Stimulated activated CD8-positive, alpha-beta memory T cell treated with anti-CD3 and anti-CD28 coated beads, Interleukin-7, amount 100 ng/mL, for 48 hours (primary cell): ENCODE measurements around the gene BANF2.
"Not testable (repeated sequence)": the region's sequence is repeated elsewhere in the genome, so short reads cannot be mapped to it uniquely, and the experiment has no call there.

Source experiments
- DNase-seq, 2 donors: peaks; one replicate each; pipeline ENCODE4 v3.0.0-alpha.2; 2020; ENCODE audit warnings: low read depth in 1 of 2; ENCODE audit errors: extremely low read depth in 1 of 2

BANF2 gene

DNA sequence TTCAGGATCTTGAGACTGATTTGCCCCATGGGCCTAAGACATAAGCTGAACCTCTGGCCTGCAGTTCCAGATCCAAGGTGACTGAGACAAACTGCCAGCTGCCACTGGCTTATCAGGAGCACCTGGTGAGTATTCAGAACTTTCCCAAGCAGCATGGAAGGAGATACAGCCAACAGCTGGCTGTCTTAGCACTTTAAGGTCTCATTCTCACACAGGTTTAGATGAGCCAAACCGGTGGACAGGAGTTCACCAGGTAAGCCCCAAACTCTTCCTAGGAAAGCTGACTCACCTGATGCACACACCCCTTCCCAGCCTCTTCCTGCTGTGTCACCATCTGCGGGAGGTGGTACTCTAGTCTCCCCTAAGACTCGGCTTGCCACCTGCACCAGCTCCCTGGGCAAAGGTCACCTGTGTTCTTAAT, at the start of gene BANF2:
Gene BANF2 (plus strand): TSS at position 36 of the 421 bp plus-strand sequence. CDS start 25,060 bp downstream, outside the sequence.
- no peak for DNase-seq

DNA sequence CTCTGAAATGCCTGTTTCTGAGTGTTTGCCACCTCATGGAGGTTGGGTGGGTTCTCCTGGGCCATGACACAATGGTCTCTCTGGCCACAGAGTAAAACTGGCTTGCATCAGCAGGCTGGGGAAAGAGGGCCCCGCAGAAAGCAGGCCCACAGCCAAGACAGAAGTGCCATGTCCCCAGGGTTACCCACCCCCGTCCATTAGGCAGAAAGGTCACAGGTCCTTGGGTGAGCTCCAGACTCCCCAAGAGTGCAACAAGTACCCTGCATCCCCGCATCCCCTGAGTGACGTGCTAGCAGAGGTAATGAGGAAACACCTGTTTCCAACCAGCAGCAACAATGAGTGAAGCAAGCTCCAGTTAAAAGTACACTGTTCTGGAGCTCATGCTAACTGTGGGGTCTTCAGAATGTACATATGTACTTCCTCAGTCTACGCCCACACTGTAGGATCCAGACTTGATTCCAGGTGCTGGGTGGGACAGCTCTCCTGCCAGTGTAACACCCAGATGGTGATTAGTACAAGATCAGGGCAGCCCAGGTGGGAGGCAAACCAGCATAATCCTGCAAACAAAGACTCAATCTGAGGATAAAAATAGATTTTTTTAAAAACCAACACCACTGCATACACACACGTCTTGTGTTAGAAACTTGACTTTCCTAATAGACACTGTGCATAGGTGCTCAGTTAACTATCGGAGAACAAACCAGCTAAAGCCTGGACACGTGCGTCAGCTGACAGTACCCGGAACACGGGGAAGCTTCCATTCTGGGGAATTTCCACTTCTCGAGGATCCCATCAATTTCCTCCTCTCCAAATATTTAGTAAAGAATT, 49.3 kb upstream of the BANF2 start:
- no peak for DNase-seq

DNA sequence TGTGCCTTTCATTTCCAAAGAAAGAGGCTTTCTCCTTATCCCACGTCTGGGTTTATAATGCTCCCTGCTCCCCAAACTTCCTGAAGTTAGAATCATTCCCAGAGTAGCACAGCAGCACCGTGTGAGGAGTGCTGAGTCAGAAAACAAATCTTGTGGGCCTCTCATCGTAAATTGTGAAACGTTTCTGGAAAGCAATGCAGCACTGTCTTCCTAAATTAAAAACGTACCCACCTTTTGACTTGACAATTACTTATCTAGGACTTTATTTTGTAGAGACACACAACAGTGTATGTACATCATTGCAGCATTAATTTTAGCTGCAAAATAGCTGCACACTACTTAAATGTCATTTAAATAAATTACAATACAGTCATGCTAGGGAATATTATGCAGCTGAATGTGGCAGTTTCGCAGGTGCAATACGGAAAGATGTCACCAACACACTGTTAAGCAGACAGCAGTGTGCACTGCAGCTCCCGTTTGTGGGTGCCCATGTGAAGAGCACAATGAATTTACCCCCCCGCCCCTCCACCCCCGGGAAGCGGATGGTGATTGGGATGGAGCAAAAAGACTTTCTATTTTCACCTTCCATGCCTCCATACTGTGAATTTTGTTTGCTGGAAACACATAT, 48.5 kb upstream of the BANF2 start:
- DNase-seq: no peak

DNA sequence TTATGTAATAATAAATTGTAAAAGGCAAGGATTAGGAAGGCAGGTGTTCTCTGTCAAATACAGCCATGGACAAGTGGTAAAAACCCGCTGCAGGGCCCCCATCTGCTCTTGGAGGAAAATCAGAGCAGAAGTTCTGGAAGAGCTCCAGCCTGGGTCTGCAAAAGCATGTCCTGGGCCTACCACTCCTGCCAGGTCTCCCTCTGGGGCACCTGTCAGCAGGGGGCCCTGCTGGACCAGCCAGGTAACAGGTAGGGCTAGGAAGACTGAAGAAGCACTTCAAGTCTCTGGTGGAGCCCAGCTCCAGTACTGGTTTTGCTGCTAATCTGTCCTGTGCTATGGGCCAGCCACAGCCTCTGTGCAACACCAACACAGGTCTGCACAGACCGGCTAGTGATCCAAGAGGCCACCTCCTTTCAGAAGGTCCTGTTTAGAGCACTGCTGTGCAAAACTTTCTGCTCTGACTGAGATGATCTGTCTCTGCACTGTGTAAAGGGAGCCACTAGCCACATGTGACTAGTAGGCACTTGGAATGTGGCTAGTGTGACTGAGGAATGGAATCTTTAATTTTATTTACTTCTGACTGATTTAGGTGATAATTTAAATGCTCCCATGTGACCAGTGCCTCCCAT, 47.9 kb upstream of the BANF2 start:
- no peak for DNase-seq

DNA sequence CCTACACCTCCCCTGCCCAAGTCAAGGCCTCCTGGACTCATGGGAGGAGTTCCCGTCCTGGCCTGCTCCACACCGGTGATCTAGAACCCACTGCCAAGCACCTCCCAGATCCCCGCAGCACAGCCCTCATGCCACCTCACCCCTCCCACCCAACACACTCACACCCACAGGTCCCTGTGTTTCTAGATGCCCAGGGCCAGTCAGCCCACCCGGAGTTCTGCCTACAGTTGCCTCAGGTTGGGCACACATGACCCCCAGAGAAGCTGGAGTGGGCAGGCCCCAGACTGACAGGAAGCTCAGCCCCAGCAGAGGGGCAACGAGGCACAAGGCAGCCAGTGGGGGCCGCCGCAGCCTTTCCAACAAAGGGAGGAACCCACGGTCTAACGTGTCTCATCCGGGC, 47.4 kb upstream of the BANF2 start:
- no peak for DNase-seq

DNA sequence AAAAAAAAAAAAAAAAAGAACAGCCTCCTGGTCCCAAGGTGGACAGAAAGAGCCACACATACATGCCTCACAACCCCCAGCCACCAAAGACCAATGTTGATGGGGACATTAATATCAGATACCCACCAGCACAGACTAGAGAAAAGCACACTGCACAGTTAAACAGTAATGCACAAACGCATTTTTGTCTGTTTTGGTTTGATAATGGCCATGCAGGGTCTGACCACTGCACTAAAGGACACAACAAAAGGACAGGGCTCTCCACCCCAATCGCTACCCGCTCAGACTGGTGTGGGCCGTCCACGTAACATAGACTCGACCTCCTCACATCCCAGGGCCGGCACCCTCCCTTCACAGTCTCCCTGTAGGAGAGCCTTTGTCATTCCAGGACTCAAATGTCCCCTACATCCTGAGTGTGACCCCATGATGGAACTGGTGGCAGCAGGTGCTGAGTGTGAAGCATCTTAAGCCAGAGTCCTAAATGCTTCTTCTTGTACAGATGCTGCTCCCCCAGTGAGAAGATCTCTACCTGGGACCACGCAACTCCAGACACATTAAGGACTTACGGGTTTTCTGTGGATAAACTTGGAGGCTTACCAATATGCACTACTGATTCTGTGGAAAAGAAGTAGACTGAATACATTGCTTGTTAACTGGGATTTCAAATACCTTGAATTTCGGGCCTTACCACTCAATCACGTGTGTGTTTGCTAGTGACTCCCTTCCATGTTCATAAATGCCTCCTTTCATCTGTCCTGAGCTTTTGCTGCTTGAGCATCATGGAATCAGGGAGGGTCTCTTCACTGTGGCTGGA, 45.7 kb upstream of the BANF2 start:
- no peak for DNase-seq

DNA sequence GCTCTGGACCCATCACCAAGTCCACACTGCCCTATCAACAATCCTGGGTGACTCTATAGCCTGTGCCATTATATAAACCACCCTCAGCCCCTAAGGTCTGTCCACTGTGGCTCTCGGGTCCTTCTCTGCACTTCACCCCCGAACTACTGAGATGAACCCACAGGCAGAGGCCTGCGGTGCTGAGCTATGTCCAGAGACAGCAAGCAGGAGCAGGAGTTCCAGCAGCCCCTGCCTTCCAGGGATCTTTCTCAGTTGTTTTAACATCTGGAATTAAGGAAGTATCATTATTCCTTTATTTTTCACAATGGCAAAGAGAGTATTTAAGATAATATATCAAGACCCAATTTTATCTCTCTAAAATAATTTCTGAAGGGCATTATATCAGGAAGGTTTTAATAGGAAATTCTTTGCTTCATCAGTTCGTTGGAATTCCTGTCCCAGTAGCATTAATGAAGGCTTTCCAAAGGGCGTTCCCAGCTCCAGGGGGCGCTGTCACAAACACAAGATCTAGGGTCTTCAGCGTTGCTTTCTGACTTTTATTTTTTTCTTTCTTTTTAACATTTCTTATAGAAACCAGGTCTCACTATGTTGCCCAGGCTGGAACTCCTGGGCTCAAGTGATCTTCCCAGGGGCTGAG, 45.0 kb upstream of the BANF2 start:
- DNase-seq: no peak

DNA sequence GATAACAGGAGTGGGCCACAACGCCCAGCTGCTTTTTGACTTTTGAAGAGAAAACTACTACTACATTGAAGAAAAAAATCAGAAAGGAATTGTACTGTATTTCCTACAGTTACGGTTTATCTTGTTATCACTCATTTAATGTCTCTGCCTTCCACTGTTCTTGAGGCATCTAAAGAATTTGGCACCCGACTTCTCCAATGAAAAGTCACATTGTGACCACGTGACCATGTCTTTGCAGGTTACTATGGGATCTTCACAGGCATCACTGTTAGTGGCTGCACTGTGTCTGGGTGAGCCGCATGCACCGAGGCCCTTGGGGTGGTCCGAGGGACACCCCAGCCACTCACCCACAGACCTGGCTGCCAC, 44.5 kb upstream of the BANF2 start:
- no peak for DNase-seq

DNA sequence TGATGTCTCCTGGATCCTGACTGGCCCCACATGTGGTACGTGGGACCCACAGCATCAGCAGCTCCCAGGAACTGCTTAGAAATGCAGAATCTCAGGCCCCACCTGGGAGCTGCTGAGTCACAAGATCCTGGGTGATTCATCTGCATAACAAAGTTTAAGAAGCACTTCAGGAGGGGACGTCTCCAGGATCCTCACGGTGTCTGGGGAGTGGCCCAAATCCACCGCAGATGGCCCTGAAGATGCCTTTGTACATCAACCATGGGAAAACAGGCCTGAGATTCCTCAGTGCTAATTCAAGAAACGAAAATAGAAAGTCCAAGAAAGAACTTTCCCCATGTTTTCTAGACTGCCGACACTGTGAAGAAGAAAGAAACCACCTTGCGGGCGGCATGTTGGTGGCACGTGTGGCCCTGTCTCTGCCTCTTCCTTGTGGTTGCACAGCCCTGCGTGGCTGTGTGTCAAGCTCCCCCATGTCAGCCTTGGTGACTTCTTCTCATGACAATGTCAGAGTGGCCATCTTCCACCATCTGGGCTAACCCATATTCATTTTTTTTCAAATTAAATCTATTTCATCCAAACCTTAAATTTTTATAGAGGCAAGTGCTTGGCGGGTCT, 43.8 kb upstream of the BANF2 start:
- no peak for DNase-seq

DNA sequence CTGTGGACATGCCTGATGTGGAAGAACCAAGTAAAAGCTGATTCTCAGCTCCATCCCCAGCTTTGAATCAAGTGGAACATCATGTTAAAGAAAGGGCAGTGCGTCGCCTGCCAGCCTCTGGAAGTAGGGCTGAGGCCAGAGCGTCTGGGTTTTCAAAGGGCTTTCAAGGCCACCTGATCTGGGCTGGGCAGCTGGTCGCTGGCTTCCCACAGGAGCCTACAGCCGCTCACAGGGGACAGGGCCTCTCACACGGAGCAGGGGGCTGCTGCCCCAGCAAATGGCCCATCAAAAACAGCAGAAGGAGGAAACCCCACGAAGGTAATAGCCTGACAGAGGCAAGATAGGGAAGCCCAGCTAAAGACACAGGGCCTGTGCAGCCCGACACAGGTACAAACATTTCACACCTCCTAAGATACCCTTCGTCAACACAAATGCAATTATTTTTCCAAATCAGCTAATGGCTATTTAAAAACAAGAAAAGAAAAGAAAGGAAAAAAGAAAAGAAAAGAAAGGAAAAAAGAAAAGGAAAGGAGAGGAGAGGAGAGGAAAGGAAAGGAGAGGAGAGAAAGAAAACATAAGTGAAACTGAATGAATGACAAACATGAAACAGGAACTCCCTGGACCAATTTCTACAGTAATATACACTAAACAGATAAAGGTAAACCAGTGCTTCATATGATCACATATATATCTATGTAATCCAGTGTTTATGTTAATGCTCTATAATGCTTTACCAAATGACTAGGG, 42.5 kb upstream of the BANF2 start:
- no peak for DNase-seq

DNA sequence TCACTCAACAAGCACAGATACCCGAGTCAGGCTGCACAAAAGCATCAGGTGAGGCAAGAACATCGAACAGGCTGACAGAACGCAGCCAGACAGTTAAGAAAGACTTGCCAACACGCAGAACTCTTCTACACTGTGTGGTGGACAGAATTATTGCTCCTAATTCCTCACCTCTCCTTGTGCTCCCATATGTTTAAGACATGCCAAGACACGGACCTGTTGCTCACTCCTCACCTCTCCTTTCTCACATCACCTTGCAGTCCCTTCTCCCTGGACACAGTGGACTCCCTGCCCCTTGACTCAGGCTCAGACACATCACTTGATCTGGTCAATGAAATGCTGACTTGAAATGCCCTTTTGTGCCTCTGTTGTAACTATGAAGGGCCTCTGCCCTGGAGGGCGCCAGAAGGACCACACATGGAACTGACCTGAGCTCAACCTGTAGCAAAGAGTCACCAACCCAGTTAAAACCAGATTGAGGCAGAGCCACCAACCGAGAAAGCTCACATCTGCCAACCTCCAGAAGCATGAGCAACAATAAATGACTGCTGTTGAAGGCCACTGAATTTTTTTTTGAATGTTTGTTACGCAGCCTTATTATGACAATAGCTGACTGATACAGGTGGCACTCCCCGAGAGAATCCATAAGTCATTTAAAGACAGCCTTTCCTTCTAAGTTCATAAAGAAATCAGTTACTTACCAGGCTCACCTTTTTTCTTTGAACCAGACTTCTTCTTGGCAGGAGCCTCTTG, 41.7 kb upstream of the BANF2 start:
- DNase-seq: no peak

DNA sequence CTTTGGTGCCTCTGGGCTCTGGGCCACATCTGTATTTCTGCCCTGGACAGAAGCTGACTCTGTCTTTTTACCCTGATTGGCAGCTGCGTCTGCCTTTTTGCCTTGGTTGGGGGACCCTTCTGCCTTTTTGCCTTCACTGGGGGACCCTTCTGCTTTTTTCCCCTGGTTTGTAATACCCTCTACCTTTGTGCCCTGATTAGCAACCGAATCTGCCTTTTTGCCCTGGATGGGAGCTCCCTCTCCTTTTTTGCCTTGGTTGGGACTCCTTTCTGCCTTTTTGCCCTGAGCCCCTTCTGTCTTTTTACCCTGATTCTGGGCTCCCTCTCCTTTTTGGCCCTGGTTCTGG, 41.1 kb upstream of the BANF2 start:
- DNase-seq: no peak

DNA sequence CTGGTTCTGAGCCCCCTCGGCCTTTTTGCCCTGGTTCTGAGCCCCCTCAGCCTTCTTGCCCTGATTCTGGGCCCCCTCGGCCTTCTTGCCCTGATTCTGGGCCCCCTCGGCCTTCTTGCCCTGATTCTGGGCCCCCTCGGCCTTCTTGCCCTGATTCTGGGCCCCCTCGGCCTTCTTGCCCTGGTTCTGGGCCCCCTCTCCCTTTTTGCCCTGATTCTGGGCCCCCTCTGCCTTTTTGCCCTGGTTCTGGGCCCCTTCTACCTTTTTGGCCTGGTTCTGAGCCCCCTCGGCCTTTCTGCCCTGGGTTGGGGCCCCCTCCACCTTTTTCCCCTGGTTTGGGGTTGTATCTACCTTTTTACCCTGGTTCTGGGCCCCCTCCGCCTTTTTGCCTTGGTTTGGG, 40.4 kb upstream of the BANF2 start:
- not testable (repeated sequence) for DNase-seq

DNA sequence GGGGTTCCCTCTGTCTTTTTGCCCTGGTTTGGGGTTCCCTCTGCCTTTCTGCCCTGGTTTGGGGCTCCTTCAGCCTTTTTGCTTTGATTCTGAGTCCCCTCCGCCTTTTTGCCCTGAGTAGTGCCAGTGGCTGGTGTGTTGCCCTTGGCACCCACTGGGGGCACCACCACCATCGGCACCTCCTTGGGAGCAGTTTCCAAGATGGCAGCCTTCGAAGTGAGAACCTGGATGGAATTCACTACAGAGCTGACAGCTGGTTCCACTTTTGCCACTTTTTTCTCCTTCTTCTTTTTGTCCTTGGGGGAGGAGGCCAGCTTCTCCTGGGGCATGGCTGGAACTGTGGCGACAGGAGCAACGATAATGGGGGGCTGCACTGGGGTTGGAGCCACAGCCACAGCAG, 40.0 kb upstream of the BANF2 start:
- no peak for DNase-seq

DNA sequence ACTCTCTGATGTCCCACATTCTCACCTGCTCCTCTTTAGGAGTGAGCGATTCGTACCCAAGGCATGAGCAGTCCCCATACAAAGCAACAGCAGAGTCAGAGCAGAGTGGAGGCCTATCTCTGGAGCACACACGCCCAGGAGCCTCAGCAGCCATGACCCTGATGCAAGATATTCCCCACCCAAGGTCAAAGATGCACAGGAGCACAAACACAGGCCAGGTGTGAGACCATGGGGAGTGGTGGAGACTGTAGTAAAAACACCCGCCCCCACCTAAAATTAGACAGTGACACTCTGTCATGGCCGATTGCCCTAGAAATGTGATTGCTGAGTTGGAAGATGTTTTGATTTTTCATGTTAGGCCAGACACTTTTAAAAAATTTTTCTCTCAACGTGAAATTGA, 39.1 kb upstream of the BANF2 start:
- DNase-seq: no peak

DNA sequence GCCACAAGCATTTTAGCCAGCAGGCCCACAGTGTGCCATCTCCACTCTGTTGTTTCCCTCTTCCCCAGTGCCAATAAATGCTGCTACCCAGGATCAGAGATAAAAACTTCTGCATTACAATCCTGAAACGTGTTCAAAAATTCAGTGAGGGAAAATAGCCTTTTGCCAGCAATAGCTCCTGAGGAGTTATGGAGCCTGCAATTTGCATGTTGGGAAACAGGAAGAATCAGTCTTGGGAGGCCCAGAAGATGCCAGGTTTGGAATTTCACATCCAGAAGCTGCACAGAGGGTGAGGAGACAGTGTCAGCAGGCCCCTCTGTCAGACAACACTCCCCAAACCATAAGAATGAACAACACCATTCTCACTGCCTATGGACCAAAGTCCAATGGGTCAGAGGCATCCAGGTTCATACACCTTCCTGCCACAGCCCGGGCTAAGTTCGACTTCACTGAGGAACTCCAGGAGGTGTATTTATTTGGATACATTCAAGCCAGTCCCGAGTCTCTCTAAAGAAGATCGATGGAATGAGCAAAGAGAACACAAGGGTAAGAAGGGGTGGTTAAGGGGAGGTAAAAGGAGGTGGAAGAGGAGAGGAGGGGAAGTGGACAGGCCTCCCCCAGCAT, 38.5 kb upstream of the BANF2 start:
- no peak for DNase-seq

DNA sequence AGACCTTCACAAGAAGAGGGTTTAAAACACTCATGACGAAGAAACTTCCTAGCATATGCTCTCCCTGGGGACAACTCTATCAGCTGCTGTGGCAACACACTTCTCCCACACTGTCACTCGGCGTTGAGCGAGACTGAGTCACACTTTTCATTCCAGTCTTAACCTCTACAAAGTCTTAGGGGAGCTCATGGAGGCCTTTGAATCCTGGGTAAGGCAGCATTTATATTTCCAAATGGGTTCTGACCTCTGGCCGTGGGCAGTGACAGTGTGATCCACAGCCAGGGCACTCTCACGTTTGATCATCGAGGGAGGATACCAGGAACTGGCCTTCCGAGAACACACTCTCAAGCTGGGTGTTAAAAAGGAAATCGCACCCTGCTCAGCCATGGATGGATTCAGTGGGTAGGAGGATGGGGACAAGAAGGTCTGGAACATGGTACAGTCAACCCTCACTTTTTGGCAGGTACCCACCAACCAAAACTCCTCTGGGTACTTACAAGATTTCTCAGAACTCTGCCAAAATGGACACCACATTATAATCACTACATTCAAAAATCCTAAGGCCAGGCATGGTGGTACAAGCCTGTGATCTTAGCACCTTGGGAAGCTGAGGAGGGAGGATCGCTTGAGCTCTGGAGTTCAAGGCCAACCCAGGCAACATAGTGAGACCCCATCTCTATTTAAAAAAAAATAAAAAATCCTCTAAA, 37.3 kb upstream of the BANF2 start:
- peak in 1 of 2 donors; percentile 13 for DNase-seq

DNA sequence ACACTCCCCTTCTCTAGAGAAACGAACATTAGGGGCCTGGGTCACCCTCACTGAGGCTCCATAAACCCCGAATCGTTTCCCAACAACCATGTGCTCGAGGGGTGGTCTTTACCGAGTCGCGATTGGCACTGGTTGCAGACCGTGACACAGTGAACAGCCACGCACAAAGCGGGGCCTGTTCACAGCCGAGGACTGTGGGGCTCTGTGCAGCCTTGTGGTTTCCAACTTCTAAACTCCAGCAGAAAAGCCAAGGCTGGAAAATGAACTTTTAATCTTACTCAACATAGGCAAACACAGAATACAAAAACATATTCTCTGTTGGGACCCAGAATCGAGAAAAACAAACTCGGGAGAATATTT, 36.7 kb upstream of the BANF2 start:
- DNase-seq: no peak
